ENCODE measurements around the gene LHFPL4.
A peak's percentile ranks its signal among the peaks of the same experiment; 100 is the strongest.

The LHFPL4 gene

GRCh38 chr3:9474482-9474881 lies 79.1 kb downstream of the LHFPL4 start:
- DNase-seq (ENCODE audit: low read depth, low spot score), result no peak

DNA sequence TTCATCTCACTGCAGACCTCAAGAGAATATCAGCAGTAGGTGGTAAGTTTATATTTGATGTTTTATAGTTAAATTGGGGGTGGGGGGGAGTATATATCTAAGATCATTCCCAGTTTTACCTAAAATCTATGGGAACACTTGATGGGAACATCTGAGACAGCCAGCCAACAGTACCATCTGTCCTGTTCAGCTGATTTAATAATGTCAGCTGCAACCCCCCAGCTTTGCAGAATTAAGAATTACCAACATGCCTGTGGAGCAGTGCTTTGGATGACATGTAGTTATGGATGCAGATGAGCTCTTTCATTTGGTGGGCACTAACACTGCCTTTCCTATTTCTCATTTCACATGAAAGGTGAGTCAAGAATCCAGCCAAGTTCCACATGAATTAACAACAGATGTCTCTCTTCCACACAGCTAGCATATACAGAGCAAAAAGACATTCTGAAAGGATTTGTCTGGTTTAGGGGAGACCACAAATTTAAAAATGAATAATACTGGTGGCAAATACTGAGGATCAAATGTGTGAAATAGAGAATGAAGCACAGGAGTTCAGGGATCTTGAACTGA lies 80.0 kb downstream of the LHFPL4 start:
- no peak for DNase-seq (ENCODE audit: low read depth, low spot score)

DNA sequence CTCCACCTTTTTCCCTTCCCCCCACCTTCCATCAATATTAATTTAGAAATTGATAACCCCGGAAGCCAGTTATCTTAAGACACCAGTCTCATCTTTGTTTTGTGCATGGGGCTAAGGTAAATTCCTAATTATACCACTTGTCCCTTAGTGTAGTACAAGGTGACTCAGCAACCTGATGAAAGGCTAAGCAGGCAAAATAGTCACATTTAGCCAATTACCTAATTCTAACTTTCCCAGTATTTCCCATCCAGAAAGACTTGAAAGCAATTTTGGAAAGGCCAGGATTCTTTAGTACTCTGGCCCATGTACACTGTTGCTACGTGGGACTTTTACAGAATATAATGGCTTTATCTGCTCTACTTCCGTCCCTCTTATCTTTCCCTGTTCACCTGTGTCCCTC lies 83.6 kb downstream of the LHFPL4 start:
- DNase-seq (ENCODE audit: low read depth, low spot score), result no peak

DNA sequence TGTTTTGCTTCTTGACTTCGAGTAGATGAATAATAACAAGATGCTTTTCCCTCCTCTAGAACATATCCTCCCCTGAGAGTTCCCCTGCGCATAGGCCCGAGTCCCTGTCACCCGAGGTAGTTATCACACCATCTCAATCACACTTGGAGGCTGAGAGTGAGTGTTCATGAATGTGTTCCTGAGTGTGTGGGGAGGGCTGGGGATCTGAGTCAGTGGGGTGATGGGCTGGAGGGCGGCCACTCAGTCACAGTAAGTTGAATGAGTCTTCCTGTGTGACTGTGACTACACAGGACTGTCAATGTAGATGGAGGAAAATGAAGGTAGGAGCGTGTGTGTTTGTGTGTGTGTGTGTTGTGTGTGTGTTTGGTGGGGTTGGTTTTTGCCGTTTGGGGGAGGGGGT lies 85.2 kb downstream of the LHFPL4 start:
- peak; percentile 10 for DNase-seq (ENCODE audit: low read depth, low spot score)

DNA sequence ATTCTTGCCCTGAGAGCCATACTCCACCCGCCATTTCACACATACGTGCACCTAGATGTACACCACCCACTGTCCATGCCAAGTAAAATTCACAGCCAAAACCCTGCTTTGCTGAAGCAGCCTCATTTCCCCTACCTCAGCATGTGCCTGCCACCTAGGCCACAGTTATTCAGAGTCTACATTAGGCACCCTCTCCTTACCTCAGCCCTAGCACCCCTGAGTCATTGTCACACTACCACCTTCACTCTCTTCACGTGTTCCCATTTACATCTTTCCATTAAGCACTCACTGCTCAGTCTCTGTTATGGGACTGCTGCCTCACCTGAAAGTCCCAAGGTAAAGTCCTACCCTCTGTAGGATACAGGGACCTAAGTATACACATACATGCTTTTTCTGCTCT lies 86.2 kb downstream of the LHFPL4 start:
- no peak for DNase-seq (ENCODE audit: low read depth, low spot score)

DNA sequence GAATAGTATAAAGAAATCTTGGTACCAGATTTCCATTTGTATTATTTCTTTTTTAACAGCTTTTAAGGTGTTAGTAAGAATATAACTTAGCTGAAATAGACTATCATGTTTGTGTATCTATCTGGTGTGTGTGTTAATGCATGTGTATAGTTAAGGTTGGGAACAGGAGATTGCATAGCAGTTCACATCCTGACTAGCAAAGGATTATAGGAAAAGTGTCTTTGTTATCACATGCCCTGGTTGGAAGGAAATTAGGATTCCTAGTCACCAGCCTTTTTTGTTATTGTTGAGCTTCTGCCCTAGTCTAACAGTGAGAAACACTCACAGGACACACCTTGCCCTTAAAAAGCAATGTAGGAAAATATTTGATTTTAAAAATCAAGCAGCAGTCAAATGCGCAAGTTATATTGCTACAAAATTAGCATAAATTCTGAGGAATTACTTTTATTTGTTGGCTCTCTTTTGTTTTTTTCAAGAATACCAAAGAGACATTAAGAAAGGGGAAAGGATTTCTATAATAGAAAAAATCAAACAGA lies 98.0 kb downstream of the LHFPL4 start:
- DNase-seq (ENCODE audit: low read depth, low spot score), result no peak

DNA sequence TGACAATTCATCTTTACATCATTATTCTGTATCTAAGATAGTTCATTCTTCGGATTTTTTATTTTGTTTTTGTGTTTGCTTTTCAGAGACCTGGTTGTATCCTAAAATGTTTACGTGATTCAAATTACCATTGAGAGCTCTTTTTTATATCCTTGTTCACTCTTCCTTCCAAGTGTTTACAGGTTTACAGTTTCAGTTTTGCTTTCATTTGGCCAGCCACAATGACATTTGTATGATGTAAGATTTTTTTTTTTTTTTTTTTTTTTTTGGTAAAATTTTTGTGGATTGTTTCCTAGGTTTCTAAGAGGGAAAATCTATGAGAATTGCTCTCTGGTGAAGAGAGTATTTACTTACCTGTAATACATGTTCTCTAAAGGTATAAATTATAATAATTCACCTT lies 101.2 kb downstream of the LHFPL4 start:
- no peak for DNase-seq (ENCODE audit: low read depth, low spot score)

- DNase-seq (ENCODE audit: low read depth, low spot score), result no peak
These were observed 102.6 kb downstream of the LHFPL4 start for GRCh38 chr3:9450991-9451390.

DNA sequence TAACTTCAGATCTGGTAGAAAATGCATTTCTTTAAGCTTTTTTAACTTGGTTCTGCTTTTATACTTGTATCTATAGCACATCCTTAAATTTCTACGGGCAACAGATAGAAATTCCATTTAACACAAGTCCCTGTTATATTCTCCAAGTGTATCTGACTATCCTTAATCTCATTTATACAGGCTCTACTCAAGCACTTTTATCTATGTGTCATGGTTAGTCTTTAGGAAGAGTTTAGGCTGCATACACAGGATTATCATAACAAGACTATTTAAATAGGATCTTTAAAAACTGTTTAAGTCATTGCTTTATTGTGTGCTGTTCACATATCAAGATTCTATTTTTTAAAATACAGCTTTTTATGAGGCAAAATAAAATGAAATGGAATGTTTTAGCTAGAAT lies 103.5 kb downstream of the LHFPL4 start:
- no peak for DNase-seq (ENCODE audit: low read depth, low spot score)

- peak; percentile 31 for DNase-seq (ENCODE audit: low read depth, low spot score)
These were observed 105.0 kb downstream of the LHFPL4 start for GRCh38 chr3:9448643-9449042.
